H1 (cell line): Measurements from ENCODE around the gene CLEC4E. TPM values are rescaled to one million over a fixed set of nuclear protein-coding genes. Genes with fewer than 3 reads are reported as not detected.
A peak's percentile ranks its signal among the peaks of the same experiment; 100 is the strongest.

Source experiments
- CTCF ChIA-PET: fragments of 300-600 bp; sonication (Branson Sonifier 250); formaldehyde crosslinking; loops from one replicate; lab custom pipeline; 2021; ENCODE audit not compliant: partially characterized antibody; lab: Charles Lee
- POLR2A ChIA-PET: fragments of 300-600 bp; sonication (Branson Sonifier 250); formaldehyde crosslinking; loops from one replicate; lab custom pipeline; 2021; ENCODE audit warnings: inconsistent platforms; ENCODE audit not compliant: partially characterized antibody; lab: Charles Lee
- DNase-seq, 2 experiments: peaks; one replicate each; pipeline versions ENCODE4 v3.0.0 to v3.0.0-alpha.2; 2010 to 2022; ENCODE audit warnings: low spot score in 2 of 2, low read depth in 1 of 2, mixed read lengths in 1 of 2
- FAIRE-seq: peaks from 2 replicates; lab custom pipeline; 2011; peaks lifted over from hg19 to GRCh38; lab: Jason Lieb, UNC
- H2AFZ ChIP-seq: 2 replicates; pipeline ENCODE4 v1.8.1; 2012; ENCODE audit warnings: low read length, inconsistent platforms
- H2AK5ac ChIP-seq: 2 replicates; pipeline ENCODE4 v1.6.1; 2013; ENCODE audit warnings: low read depth, low read length
- H2BK120ac ChIP-seq: replicated peaks from 2 replicates; pipeline ENCODE3; 2013; ENCODE audit warnings: low read depth, low read length, inconsistent platforms
- H2BK12ac ChIP-seq: 2 replicates; pipeline ENCODE4 v1.6.1; 2013; ENCODE audit warnings: low read depth, low read length
- H2BK15ac ChIP-seq: 2 replicates; pipeline ENCODE4 v1.6.1; 2013; ENCODE audit warnings: low read length
- H2BK20ac ChIP-seq: 2 replicates; pipeline ENCODE4 v1.6.1; 2013; ENCODE audit warnings: low read length
- H2BK5ac ChIP-seq: 2 replicates; pipeline ENCODE4 v1.6.1; 2013; ENCODE audit warnings: low read depth, low read length
- H3K14ac ChIP-seq: 2 replicates; pipeline ENCODE4 v1.6.1; 2013; ENCODE audit warnings: inconsistent platforms; ENCODE audit not compliant: insufficient read length
- H3K18ac ChIP-seq: 2 replicates; pipeline ENCODE4 v1.6.1; 2013; ENCODE audit warnings: low read length; ENCODE audit errors: extremely low read depth
- H3K23ac ChIP-seq: 2 replicates; pipeline ENCODE4 v1.6.1; 2013; ENCODE audit warnings: inconsistent platforms; ENCODE audit not compliant: insufficient read length
- H3K23me2 ChIP-seq: 2 replicates; pipeline ENCODE4 v1.6.1; 2013; ENCODE audit warnings: low read depth, low read length
- H3K27ac ChIP-seq: 2 replicates; pipeline ENCODE4 v1.6.1; 2011; ENCODE audit warnings: low read depth, low read length, inconsistent platforms
- H3K27me3 ChIP-seq, 4 experiments: replicated peaks in 1 of 4; 1 replicate in 1 of 4; 2 replicates in 3 of 4; pipeline versions ENCODE4 v1.6.1 to v1.8.1; 2011 to 2013; ENCODE audit warnings: low read length in 3 of 4, mild to moderate bottlenecking in 3 of 4, inconsistent platforms in 2 of 4, mixed read lengths in 2 of 4, moderate library complexity in 1 of 4; ENCODE audit not compliant: control insufficient read depth in 3 of 4, insufficient read depth in 3 of 4; ENCODE audit errors: extremely low read depth in 1 of 4
- H3K36me3 ChIP-seq, 4 experiments: 2 replicates each; pipeline versions ENCODE4 v1.6.1 to v1.8.1; 2011 to 2013; ENCODE audit warnings: mild to moderate bottlenecking in 4 of 4, low read length in 3 of 4, moderate library complexity in 2 of 4, control low read depth in 1 of 4, inconsistent platforms in 1 of 4; ENCODE audit not compliant: insufficient read depth in 4 of 4, control insufficient read depth in 2 of 4
- H3K4ac ChIP-seq: replicated peaks from 2 replicates; pipeline ENCODE3; 2013; ENCODE audit warnings: low read length, low read depth, mixed read lengths, inconsistent platforms; ENCODE audit not compliant: insufficient read length
- H3K4me1 ChIP-seq, 4 experiments: replicated peaks in 1 of 4; 1 replicate in 1 of 4; 2 replicates in 3 of 4; pipeline versions ENCODE4 v1.6.1 to v1.8.1; 2011 to 2013; ENCODE audit warnings: low read length in 3 of 4, inconsistent platforms in 2 of 4, mixed read lengths in 1 of 4; ENCODE audit not compliant: insufficient read depth in 4 of 4, control insufficient read depth in 3 of 4
- H3K4me2 ChIP-seq, 2 experiments: 2 replicates each; pipeline versions ENCODE4 v1.6.1 to v1.8.1; 2011 to 2013; ENCODE audit warnings: low read depth in 2 of 2, low read length in 2 of 2, control low read depth in 1 of 2, inconsistent platforms in 1 of 2, mild to moderate bottlenecking in 1 of 2; ENCODE audit not compliant: insufficient read depth in 1 of 2
- H3K4me3 ChIP-seq, 4 experiments: fragments of 200-600, 300-600 bp in 1 of 4; sonication (generic), shearing (Covaris generic), sonication (Bioruptor Twin) in 1 of 4; 2 replicates each; pipeline versions ENCODE4 v1.5.1 to v1.8.1; 2011 to 2016; ENCODE audit warnings: low read length in 4 of 4, low read depth in 3 of 4, control low read depth in 2 of 4, inconsistent platforms in 2 of 4, mild to moderate bottlenecking in 2 of 4, mixed read lengths in 1 of 4, moderate library complexity in 1 of 4; ENCODE audit not compliant: insufficient read depth in 2 of 4; ENCODE audit errors: extremely low read depth in 1 of 4
- H3K56ac ChIP-seq: replicated peaks from 2 replicates; pipeline ENCODE3; 2013; ENCODE audit warnings: low read depth, mild to moderate bottlenecking, mixed read lengths, low read length, inconsistent platforms; ENCODE audit not compliant: insufficient read length
- H3K79me1 ChIP-seq: 2 replicates; pipeline ENCODE4 v1.6.1; 2013; ENCODE audit warnings: low read depth, low read length, control low read depth
- H3K79me2 ChIP-seq, 2 experiments: 2 replicates each; pipeline versions ENCODE4 v1.6.1 to v1.8.1; 2012 to 2013; ENCODE audit warnings: low read length in 2 of 2, mild to moderate bottlenecking in 2 of 2, inconsistent platforms in 1 of 2; ENCODE audit not compliant: insufficient read depth in 2 of 2, control insufficient read depth in 1 of 2
- H3K9ac ChIP-seq, 4 experiments: replicated peaks in 1 of 4; 1 replicate in 1 of 4; 2 replicates in 3 of 4; pipeline versions ENCODE4 v1.6.1 to v1.8.1; 2011 to 2013; ENCODE audit warnings: low read depth in 3 of 4, low read length in 3 of 4, control low read depth in 2 of 4, mild to moderate bottlenecking in 2 of 4, moderate library complexity in 2 of 4, inconsistent platforms in 1 of 4; ENCODE audit errors: extremely low read depth in 1 of 4
- H3K9me3 ChIP-seq, 2 experiments: 2 replicates each; pipeline versions ENCODE4 v1.6.1 to v1.8.1; 2012 to 2013; ENCODE audit warnings: mild to moderate bottlenecking in 2 of 2, moderate library complexity in 2 of 2, control low read depth in 1 of 2, inconsistent platforms in 1 of 2, low read depth in 1 of 2, low read length in 1 of 2, mixed read lengths in 1 of 2; ENCODE audit not compliant: insufficient read depth in 2 of 2
- H4K20me1 ChIP-seq, 2 experiments: replicated peaks in 1 of 2; 2 replicates each; pipeline versions ENCODE3 to v1.8.1; 2011 to 2013; ENCODE audit warnings: inconsistent platforms in 2 of 2, low read length in 2 of 2, mild to moderate bottlenecking in 1 of 2; ENCODE audit not compliant: insufficient read depth in 2 of 2, control insufficient read depth in 1 of 2
- H4K5ac ChIP-seq: 2 replicates; pipeline ENCODE4 v1.6.1; 2013; ENCODE audit warnings: low read length, low read depth, mixed read lengths, inconsistent platforms; ENCODE audit not compliant: insufficient read length
- H4K8ac ChIP-seq: 2 replicates; pipeline ENCODE4 v1.8.0; 2013; ENCODE audit warnings: mild to moderate bottlenecking, moderate library complexity, low read length, inconsistent platforms; ENCODE audit not compliant: insufficient read depth; ENCODE audit errors: extremely low read depth
- H4K91ac ChIP-seq: replicated peaks from 2 replicates; pipeline ENCODE3; 2013; ENCODE audit warnings: low read length, mixed read lengths, inconsistent platforms; ENCODE audit not compliant: insufficient read length
- ATF2 ChIP-seq: IDR thresholded peaks from 2 replicates; pipeline ENCODE4 v1.6.1; 2012; ENCODE audit warnings: low read length, inconsistent platforms
- CTCF ChIP-seq, 3 experiments: IDR thresholded peaks; 1 replicate in 2 of 3; 2 replicates in 1 of 3; pipeline versions ENCODE4 v1.5.1 to v1.6.1; 2011; ENCODE audit warnings: low read length in 3 of 3, mild to moderate bottlenecking in 3 of 3, inconsistent platforms in 2 of 3, low read depth in 1 of 3, moderate library complexity in 1 of 3; ENCODE audit not compliant: insufficient read depth in 1 of 3; ENCODE audit errors: control extremely low read depth in 1 of 3
- MAX ChIP-seq: IDR thresholded peaks from 2 replicates; pipeline ENCODE4 v1.6.1; 2012; ENCODE audit warnings: inconsistent platforms
- RAD21 ChIP-seq, 2 experiments: IDR thresholded peaks in 1 of 2; conservative IDR thresholded peaks in 1 of 2; 2 replicates each; pipeline ENCODE4 v1.6.1; 2011; ENCODE audit warnings: low read depth in 2 of 2, low read length in 2 of 2, improper control_type of control experiment in 1 of 2, inconsistent platforms in 1 of 2, mild to moderate bottlenecking in 1 of 2, moderate library complexity in 1 of 2
- ZNF274 ChIP-seq: IDR thresholded peaks from 2 replicates; pipeline ENCODE4 v1.7.0; 2012; ENCODE audit warnings: low read length, borderline replicate concordance; ENCODE audit errors: extremely low read depth
- WGBS, 2 experiments: shearing (Covaris generic) in 1 of 2; methylation state at CpG; one replicate each; pipeline versions ENCODE4 v1.1.6 to v1.1.7; 2013 to 2015; ENCODE audit warnings: low lambda C conversion rate in 2 of 2, mixed read lengths in 2 of 2, inconsistent platforms in 1 of 2, low coverage in 1 of 2, missing lambda C conversion rate in 1 of 2; ENCODE audit not compliant: insufficient replicate concordance in 2 of 2, insufficient coverage in 1 of 2, insufficient read length in 1 of 2; ENCODE audit errors: extremely low coverage in 1 of 2, missing lambda C conversion rate in 1 of 2; 5-methylcytosine and 5-hydroxymethylcytosine counted together
- polyA plus RNA-seq, 7 experiments: library from polyadenylated mRNA; depleted of rRNA in 3 of 7; stranded (reverse) in 5 of 7; unstranded in 2 of 7; fragments of >200 nt in 5 of 7; fragments of 200-250 nt in 2 of 7; gene quantifications; 1 replicate in 5 of 7; 2 replicates in 1 of 7; 4 replicates in 1 of 7; pipeline versions ENCODE4 v1.2.1 to v1.2.3, GENCODE V29; 2011 to 2013; ENCODE audit warnings: missing spikeins in 2 of 7, mixed read lengths in 2 of 7
- total RNA-seq: library from RNA; stranded (reverse); fragmentation: NEBNext Ultra II Directional; extraction: Animal tissue kit (Norgen Biotek cat#: 25700); gene quantifications from 2 replicates; pipeline ENCODE4 v1.2.1, GENCODE V29; 2021

CLEC4E gene
- total and polyA plus RNA-seq, 2 of the 8 experiments (the other 6 are each of a cell fraction or from before 2014, with no cell fraction given) = 0.03 TPM; not detected in 1

- H2BK20ac ChIP-seq = no peak overlapping the region
- no peaks in the 10 kb centered on the region for H3K4me1 ChIP-seq
- no peaks in the 10 kb centered on the region for H4K20me1 ChIP-seq
- DNase-seq (peak; percentile 71 to 87), FAIRE-seq (peak; percentile 83)
- no peak overlapping the region for H3K56ac ChIP-seq
- H3K23ac ChIP-seq = no peak overlapping the region
- no peak overlapping the region for H4K91ac ChIP-seq
- no peak overlapping the region for H3K9ac ChIP-seq
- H2BK15ac ChIP-seq = no peak overlapping the region
- no peak overlapping the region for H3K27ac ChIP-seq
- H2AK5ac ChIP-seq = no peak overlapping the region
- no peak overlapping the region for H3K4me3 ChIP-seq
- CTCF ChIA-PET = interaction anchor here (0.6 to 2.8 kb wide), 76 partner anchors 8 to 1650 kb away, joined by 3 to 39 read pairs (median 5); partner anchors contain the start of gene AICDA
- TF ChIP-seq CTCF (IDR thresholded peaks at IDR 0.05; ENCODE audit: control extremely low read depth in 1 of 3, insufficient read depth in 1 of 3, low read depth in 1 of 3, low read length in 3 of 3) (peak; percentile 39 to 87 (median 79)), MAX (no peak), ZNF274 (no peak), ATF2 (no peak), RAD21 (IDR thresholded peaks at IDR 0.05 in 1 of 2, conservative IDR thresholded peaks at IDR 0.05 in 1 of 2; ENCODE audit: low read depth in 2 of 2, low read length in 2 of 2) (peak; percentile 80 to 86)
- H3K79me2 ChIP-seq = no peaks in the 10 kb centered on the region
- H2BK5ac ChIP-seq = no peak overlapping the region
- H3K27me3 ChIP-seq = no peaks in the 10 kb centered on the region
- H4K5ac ChIP-seq = no peak overlapping the region
- no peak overlapping the region for H3K14ac ChIP-seq
- no peak overlapping the region for H2BK12ac ChIP-seq
- H4K8ac ChIP-seq = no peak overlapping the region
- no peaks in the 10 kb centered on the region for H3K23me2 ChIP-seq
- peak overlapping the region; percentile 71 for H2AFZ ChIP-seq
- H3K4me2 ChIP-seq = no peak overlapping the region
- H3K9me3 ChIP-seq = no peaks in the 10 kb centered on the region
- H2BK120ac ChIP-seq = no peak overlapping the region
- POLR2A ChIA-PET = interaction anchor here (0.6 to 1.0 kb wide), 2 partner anchors 12 to 23 kb away, joined by 3 read pairs; no protein-coding TSS in a partner anchor
- no peaks in the 10 kb centered on the region for H3K79me1 ChIP-seq
- no peaks in the 10 kb centered on the region for H3K36me3 ChIP-seq
- H3K4ac ChIP-seq = no peak overlapping the region
- no peak overlapping the region for H3K18ac ChIP-seq
- WGBS, 2 experiments = 28% methylated on average over 3 of the region's 3 CpGs; no CpG with 5 or more reads in 1 of the 2 experiments
Observed at GRCh38 chr12:8544295-8544694, 3.6 kb upstream of the CLEC4E start.
